ENCODE data around the gene MPPED2. TPM values are rescaled to one million over a fixed set of nuclear protein-coding genes. Genes with fewer than 3 reads are reported as not detected.

The MPPED2 gene
- total RNA-seq, 4 donors from 2014 or later: 2.2 to 4.6 (median 3.3) TPM

DNA sequence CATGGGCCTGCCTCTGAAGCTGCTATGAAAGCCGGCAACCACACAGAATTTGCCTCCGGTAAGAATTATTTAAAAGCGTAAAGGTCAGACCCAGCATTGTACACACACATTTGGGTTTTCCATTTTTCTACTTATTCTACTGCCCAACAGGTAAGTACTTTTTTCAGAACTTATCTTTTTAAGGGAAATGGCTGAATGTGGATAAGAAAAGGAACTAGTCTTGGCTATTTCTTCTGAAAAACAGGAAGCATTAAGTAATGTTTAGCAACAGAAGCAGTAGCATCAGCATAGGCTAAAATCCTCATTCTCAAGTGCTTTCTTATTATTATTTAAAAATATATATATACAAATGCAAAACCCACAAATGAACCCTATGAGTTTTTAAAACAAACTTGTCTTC, 103.1 kb downstream of the MPPED2 start:
- H3K9me3 ChIP-seq: no peaks in the 10 kb centered on the region
- peaks cover 24 to 50% (median 46%) of the 10 kb centered on the region in 4 donors for H3K4me1 ChIP-seq
- DNase-seq (ENCODE audit: extremely low spot score): no peak
- no peaks in the 10 kb centered on the region for H3K36me3 ChIP-seq
- H3K4me3 ChIP-seq: no peak overlapping the region
- WGBS: 32% methylated on average over 3 of the region's 3 CpGs
- TF ChIP-seq EP300 (IDR thresholded peaks at IDR 0.05) (no peak), POLR2A (IDR thresholded peaks at IDR 0.05; ENCODE audit: low read depth) (no peak), POLR2AphosphoS5 (IDR thresholded peaks at IDR 0.05) (no peak)
- TF ChIP-seq, protein P1, sequence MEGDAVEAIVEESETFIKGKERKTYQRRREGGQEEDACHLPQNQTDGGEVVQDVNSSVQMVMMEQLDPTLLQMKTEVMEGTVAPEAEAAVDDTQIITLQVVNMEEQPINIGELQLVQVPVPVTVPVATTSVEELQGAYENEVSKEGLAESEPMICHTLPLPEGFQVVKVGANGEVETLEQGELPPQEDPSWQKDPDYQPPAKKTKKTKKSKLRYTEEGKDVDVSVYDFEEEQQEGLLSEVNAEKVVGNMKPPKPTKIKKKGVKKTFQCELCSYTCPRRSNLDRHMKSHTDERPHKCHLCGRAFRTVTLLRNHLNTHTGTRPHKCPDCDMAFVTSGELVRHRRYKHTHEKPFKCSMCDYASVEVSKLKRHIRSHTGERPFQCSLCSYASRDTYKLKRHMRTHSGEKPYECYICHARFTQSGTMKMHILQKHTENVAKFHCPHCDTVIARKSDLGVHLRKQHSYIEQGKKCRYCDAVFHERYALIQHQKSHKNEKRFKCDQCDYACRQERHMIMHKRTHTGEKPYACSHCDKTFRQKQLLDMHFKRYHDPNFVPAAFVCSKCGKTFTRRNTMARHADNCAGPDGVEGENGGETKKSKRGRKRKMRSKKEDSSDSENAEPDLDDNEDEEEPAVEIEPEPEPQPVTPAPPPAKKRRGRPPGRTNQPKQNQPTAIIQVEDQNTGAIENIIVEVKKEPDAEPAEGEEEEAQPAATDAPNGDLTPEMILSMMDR (IDR thresholded peaks at IDR 0.05): no peak
- intact Hi-C loops (cut with DNase I): loop anchor here (10.0 kb wide), 1 partner anchor 102 kb away; the partner anchor contains the start of gene MPPED2
- no peaks in the 10 kb centered on the region for H3K27me3 ChIP-seq
- peak overlapping the region in 1 of 4 donors; percentile 11 for H3K27ac ChIP-seq (replicated peaks in 1 of 4)

DNA sequence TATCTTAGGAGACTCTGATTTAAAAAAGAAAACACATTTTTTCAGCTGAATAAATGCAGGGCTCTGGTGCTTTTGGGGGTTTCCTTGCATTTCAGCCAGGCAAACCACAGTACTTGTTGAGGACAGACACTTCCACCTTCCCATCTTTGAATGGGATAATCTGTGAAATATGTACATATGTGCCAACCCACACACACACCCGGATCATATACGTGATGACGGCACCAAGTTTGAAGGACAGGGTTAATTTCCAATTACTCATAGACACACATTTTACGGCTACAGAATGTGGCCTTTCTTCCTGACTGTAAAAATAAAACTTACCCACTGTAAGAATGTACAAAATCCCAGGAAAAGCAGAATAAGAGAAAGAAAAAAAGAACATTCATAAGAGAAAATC, 104.4 kb downstream of the MPPED2 start:
- intact Hi-C loops (cut with DNase I): loop anchor here (10.0 kb wide), 1 partner anchor 103 kb away; the partner anchor contains the start of gene MPPED2

DNA sequence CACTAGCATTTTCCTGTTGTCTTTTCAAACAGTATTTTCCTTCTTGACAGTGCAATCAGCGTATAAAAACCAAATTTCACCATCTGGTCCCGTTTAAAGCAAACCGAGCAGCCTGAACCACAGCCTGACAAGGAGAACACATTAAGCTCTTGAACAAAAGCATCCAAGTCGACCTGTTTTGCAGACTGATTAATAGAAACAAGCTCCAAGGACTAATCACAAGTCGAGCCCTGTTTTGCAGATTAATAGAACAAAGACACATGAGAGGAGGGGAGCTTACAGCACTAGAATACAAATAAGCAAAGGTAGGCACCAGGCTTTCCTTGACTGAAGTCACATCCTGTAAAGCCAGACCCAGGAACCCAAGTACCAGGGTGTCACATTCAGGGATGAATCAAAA, 104.8 kb downstream of the MPPED2 start:
- intact Hi-C loops (cut with DNase I): loop anchor here (10.0 kb wide), 1 partner anchor 103 kb away; the partner anchor contains the start of gene MPPED2
- no peaks in the 10 kb centered on the region for H3K36me3 ChIP-seq
- no peak for DNase-seq (ENCODE audit: extremely low spot score)
- peaks cover 16 to 42% (median 37%) of the 10 kb centered on the region in 4 donors for H3K4me1 ChIP-seq
- TF ChIP-seq POLR2A (IDR thresholded peaks at IDR 0.05; ENCODE audit: low read depth) (no peak), POLR2AphosphoS5 (IDR thresholded peaks at IDR 0.05) (no peak), EP300 (IDR thresholded peaks at IDR 0.05) (no peak)
- TF ChIP-seq, protein P1 (IDR thresholded peaks at IDR 0.05): no peak
- 26% methylated on average over 5 of the region's 5 CpGs for WGBS
- H3K4me3 ChIP-seq: no peak overlapping the region
- H3K27me3 ChIP-seq: no peaks in the 10 kb centered on the region
- peak overlapping the region in 3 of 4 donors; percentile 8 to 47 (median 8) for H3K27ac ChIP-seq (replicated peaks in 1 of 4)
- no peaks in the 10 kb centered on the region for H3K9me3 ChIP-seq

More for the DNA sequence above, 104.4 kb downstream of the MPPED2 start:
- DNase-seq (ENCODE audit: extremely low spot score): no peak
- H3K36me3 ChIP-seq: no peaks in the 10 kb centered on the region
- peaks cover 16 to 42% (median 37%) of the 10 kb centered on the region in 4 donors for H3K4me1 ChIP-seq
- no peaks in the 10 kb centered on the region for H3K27me3 ChIP-seq
- H3K9me3 ChIP-seq: no peaks in the 10 kb centered on the region
- H3K4me3 ChIP-seq: no peak overlapping the region
- TF ChIP-seq EP300 (IDR thresholded peaks at IDR 0.05): no peak
- no peak for TF ChIP-seq POLR2A (IDR thresholded peaks at IDR 0.05; ENCODE audit: low read depth)
- TF ChIP-seq, protein P1 (IDR thresholded peaks at IDR 0.05): no peak
- TF ChIP-seq POLR2AphosphoS5 (IDR thresholded peaks at IDR 0.05): no peak
- peak overlapping the region in 3 of 4 donors; percentile 8 to 47 (median 8) for H3K27ac ChIP-seq (replicated peaks in 1 of 4)
- WGBS: 76% methylated on average over 4 of the region's 4 CpGs

DNA sequence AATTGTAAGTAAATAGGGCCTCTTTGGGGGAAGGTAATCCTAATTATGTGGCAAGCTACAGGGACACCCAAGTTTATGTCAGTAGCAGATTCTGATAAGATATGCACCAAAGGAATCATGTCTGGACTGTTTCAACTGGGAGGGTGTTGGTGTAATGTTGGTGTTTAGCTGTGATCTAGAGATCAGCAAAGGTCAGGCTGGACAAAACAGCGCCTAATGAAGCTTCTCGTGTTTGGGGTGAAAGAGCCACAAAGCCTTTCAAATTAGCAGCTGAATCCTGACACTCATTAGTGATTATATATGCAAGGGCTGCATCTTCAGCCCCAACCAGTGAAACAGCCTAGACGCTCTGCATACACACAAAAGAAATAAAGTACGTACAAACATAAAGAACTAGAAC, 106.3 kb downstream of the MPPED2 start:
- WGBS: 73% methylated on average over 4 of the region's 4 CpGs
- no peak overlapping the region for H3K4me3 ChIP-seq
- H3K27ac ChIP-seq (replicated peaks in 1 of 4): peak overlapping the region in 1 of 4 donors; percentile 1
- no peaks in the 10 kb centered on the region for H3K27me3 ChIP-seq
- intact Hi-C loops (cut with DNase I): loop anchor here (10.0 kb wide), 1 partner anchor 105 kb away; the partner anchor contains the start of gene MPPED2
- H3K9me3 ChIP-seq: no peaks in the 10 kb centered on the region
- peaks cover 16 to 42% (median 37%) of the 10 kb centered on the region in 4 donors for H3K4me1 ChIP-seq
- DNase-seq (ENCODE audit: extremely low spot score): no peak
- no peaks in the 10 kb centered on the region for H3K36me3 ChIP-seq
- TF ChIP-seq POLR2A (IDR thresholded peaks at IDR 0.05; ENCODE audit: low read depth): no peak

DNA sequence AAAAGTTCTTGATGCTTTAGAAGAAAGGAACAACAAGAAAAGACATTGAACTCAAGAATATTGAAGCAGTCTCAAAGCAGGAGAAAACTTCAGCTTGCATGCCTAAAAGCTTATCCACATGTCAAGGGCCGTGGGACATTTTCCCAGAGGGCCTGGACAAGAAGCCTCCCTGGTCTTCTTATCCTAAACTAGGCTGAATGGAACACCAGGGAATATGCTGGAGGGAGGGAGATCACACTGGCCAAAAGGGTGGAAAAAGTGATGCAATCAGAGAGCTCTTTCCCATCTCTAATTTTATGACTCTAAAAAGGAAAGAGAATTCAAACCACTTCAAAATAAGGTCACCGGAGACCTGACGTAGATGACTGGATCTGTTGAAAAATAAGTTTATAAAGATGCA, 107.2 kb downstream of the MPPED2 start:
- Histone ChIP-seq H3K4me1 (peaks cover 16 to 42% (median 37%) of the 10 kb centered on the region in 4 donors), H3K27me3 (no peaks in the 10 kb centered on the region), H3K4me3 (no peak overlapping the region), H3K9me3 (no peaks in the 10 kb centered on the region), H3K36me3 (no peaks in the 10 kb centered on the region), H3K27ac (replicated peaks in 1 of 4) (peak overlapping the region in 3 of 4 donors; percentile 1 to 53 (median 52))
- TF ChIP-seq, protein P1 (IDR thresholded peaks at IDR 0.05): no peak
- peak; percentile 15 to 32 for TF ChIP-seq POLR2AphosphoS5 (IDR thresholded peaks at IDR 0.05)
- WGBS: 16% methylated on average over 3 of the region's 3 CpGs
- intact Hi-C loops (cut with DNase I): no loop called here
- DNase-seq (ENCODE audit: extremely low spot score): no peak

All from esophagus muscularis mucosa (tissue), 4 donors.